ENCODE measurements around the gene PPARD.
A peak's percentile ranks its signal among the peaks of the same experiment; 100 is the strongest.
"Not testable (repeated sequence)": the region's sequence is repeated elsewhere in the genome, so short reads cannot be mapped to it uniquely, and the experiment has no call there.

PPARD gene

DNA sequence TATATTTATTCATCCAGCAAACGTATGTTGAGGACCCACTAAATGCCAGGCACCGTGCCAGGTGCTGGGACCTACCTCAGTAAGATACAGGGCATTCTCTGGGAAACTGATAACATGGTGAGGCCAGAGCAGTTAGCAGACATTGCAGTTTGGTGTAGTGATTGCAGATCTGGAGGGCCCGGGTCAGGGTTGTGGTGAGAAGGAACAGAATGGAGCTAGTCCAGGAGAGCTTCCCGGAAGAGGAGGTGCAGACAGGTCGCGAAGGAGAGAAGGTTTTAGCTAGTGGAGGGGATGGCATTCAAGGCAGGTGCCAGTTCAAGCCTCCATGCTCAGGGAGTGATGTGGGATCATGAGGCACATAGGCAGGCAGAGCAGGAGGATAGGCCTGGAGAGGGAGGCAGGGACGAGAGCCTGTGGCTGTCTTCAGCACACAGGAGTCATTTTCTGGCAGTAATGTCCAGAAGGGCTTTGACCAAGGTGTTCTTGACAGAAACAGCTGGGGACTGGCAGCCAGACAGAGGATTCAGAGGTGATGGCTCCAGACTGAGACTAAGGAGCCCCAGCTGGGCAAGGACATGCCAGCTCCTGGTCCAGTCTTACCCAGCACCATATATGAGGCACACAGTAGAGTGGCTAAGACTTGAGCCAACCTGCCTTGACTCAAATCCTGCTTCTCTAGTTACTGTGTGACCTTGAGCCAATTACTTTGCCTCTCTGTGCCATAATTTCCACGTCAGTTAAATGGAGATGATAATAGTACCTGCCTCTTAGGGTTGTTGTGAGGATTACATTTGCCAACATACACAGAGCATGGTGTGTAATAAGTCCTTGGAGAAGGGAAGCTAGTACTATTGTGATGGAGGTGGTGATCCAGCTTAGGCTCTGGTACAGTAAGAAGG is 61.4 kb downstream of the PPARD start:
- DNase-seq (ENCODE audit: low read depth, low spot score): no peak

DNA sequence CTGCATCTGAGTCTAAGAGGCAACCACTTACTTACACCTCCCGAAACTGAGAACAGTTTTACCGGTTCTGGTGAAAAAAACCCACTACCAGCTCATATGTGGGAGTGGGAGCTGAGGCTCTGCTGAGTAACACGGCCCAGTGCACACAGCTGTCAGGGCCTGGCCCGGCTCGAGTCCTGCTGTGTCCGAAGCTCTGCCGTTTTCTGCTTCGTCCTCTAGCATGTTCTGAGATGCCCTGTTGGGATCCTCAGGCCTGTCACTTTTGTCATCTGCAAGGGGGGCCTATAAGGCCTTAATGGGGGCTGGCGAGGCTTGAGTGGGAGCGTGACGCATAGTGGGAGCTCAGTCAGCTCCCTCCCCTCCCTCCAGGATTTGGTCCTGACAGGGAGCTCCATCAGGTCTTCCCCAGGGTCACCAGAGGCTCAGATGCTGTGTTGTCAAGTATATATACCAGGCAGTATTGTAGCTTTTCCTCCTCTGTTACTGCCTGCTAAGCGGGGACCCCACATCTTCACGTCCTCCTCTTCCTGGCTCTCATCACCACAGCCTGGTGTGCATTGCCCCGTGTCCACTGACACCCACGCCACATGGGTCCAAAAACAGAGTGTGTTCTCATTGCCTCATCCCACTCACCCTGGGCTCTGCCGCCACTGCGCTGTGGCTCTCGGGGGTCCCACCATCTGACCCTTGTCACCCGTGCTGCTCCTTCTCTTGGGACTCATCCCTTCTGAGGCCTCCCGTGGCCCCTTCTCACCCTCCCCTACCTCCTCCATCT is 64.5 kb downstream of the PPARD start:
- no peak for DNase-seq (ENCODE audit: low read depth, low spot score)

DNA sequence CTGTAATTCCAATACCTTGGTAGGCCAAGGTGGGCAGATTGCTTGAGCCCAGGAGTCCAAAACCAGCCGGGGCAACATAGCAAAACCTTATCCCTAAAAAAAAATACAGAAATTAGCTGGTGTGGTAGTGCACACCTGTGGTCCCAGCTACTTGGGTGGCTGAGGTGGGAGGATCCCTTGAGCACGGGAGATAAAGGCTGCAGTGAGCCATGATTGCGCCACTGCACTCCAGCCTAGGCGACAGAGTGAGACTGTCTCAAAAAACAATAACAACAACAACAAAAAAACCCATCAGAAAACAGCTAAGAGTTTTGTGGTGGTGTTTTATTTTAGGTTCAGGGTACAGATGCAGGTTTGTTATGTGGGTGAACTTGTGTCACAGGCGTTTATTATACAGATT is 66.9 kb downstream of the PPARD start:
- DNase-seq (ENCODE audit: low read depth, low spot score): no peak

DNA sequence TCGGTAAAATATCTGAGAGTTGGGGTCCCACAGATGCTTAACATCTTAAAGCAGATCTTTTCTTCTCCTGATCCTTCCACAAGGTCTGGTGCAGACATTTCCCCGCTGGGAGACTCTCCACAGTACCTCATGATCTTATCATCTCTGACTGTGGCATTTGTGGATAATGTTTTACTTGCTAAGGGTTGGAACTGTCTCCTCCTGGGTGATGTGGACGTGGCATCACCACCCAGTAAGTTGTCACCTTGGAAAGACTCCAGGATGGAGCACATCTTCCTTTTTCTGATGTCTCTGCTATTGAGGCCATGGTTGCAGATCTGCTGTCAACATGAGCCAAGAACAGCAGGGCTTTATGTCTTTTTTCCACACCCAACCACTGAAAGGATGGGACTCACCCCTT is 67.8 kb downstream of the PPARD start:
- no peak for DNase-seq (ENCODE audit: low read depth, low spot score)

DNA sequence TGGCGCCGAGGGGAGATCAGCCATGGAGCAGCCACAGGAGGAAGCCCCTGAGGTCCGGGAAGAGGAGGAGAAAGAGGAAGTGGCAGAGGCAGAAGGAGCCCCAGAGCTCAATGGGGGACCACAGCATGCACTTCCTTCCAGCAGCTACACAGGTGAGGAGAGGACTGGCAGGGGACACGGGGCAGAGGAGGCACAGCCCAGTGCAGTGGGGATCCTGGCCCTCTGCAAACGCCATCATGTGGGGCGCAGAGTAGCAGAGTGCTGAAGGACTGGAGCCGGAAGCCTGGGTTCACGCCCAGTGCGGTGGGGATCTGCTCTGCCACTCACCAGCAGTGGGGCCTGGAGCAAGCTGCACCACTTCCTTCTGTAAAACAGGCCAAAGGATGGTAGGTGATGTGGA is 68.7 kb downstream of the PPARD start:
- DNase-seq (ENCODE audit: low read depth, low spot score): no peak

DNA sequence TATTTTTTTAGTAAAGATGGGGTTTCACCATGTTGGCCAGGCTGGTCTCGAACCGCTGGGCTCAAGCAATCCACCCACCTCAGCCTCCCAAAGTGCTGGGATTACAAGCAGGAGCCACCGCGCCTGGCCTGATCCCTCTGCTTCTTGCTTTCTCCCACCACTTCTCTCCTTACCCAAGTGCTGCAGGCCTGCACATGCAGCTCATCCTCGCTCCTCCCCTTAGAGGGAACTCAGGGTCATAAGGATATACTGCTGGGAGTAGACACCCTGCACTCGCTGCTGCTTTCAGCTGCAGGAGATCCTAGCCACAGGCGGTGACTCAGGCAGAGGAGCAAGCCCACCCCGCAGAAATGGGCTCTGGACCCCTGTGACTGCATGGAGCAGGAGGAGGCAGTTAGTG is 69.7 kb downstream of the PPARD start:
- DNase-seq (ENCODE audit: low read depth, low spot score): no peak

DNA sequence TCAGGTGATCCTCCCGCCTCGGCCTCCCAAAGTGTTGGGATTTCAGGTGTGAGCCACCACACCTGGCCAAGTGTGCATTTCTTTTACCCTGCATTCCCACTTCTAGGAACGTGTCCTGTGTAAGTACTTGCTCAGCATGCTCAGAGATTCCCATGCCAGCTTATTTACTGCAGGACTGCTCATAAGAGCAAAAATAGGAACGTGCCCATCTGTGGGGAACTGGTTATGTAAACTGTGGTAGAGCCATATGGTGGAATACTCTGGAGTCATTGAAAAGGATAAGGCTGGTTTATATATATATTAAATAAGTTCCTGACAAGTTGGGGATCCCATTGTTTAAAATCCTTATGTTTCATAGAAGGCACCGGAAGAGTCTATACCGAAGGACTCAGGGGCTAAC is 71.6 kb downstream of the PPARD start:
- DNase-seq (ENCODE audit: low read depth, low spot score): no peak

DNA sequence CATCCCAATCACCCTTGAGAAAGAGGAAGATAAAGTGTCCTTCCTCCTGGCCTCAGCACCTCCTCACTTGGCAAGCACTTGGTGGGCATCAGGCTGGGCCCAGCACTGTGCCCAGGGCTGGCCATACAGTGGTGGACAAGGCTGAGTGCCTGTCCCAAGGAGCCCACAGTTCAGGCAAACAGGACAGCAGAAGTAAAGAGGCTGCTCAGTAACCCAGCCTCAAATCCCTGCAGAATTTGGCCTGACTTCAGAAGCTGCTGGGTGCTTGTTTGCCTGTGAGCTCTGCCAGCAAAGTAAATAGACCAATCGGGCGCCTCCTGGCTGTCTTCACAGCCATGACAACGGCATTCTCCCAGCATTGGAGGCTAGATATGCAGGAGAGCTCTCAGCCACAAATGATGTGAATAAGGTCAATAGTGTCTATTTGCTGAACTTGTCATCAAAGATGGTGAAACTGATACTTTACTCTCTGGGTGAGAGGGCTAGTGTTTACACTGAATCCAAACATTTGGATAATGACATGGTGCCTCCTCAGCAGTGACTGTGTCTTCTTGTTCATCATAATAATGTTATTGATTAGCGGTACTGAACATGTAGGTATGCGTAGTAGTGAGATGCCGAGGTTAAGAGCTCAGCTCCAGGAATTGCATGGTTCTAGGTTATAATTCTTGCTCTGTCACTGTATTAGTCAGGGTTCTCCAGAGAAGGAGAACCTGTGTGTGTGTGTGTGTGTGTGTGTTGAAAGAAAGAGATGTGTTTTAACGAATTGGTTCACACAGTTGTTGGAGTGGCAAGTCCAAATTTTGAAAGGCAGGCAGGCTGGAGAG is 72.9 kb downstream of the PPARD start:
- DNase-seq (ENCODE audit: low read depth, low spot score): peak; percentile 65

DNA sequence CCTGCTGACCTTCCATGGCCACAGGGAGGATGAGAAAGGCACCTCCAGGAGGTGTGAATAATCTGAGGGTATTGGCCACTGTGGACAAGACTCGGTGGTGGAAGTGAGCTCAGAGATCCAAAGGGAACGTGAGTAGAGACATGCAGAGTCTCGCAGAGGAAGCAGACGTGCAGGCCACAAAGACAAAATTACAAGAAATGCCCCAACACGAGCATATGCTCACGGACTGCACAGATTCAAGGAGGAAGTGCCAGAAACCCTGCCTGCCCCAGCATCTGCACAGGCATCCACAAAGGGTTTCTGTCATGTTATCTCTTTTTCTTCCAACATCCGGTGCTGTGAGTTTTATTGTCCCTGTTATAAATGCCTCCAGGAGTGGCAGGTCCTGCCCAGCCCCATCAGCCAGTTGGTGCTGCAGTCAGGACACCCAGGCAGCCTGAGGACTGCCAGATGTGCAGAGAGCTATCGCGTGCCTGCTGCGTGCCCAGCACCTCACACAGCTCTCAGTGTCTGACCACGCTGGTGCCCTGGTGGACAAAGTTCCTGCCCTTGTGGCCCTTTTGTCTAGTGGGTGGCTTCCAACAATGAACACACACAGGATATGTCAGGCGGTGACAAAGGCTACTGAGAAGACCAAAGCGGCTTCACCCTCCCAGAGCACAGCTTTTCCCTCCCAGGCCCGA is 75.8 kb downstream of the PPARD start:
- DNase-seq (ENCODE audit: low read depth, low spot score): no peak

DNA sequence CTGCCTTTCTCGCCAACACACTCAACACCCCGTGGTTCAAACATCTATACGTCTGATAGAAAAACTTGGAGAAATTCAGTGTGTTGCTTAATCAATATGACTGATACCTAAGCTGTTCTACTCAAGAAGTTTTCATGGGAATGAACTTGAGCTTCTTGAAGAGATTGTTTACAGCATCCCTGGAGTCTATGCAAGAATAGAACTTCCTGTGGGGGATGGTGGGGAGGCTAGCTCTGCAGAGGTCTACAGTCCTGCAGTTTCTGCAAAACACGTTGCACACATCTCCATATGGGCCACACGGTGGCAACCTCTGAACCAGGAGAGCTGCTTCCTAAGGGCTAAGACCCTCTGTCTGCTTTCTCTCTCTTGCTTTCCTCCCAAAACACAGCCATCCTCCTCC is 77.1 kb downstream of the PPARD start:
- peak; percentile 69 for DNase-seq (ENCODE audit: low read depth, low spot score)

DNA sequence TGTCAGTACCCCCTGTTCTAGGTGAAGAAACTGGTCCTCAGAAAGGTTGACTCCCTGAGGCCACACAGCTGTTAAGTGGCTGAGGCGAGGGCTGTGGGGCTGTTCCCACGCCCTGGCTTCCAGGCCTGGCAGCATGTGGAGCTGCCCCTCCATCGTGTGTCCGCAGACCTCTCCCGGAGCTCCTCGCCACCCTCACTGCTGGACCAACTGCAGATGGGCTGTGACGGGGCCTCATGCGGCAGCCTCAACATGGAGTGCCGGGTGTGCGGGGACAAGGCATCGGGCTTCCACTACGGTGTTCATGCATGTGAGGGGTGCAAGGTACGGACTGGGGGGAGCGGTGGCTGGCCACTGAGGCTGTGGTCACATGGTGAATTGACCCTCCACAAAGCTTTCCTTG is 77.6 kb downstream of the PPARD start:
- DNase-seq (ENCODE audit: low read depth, low spot score): no peak

DNA sequence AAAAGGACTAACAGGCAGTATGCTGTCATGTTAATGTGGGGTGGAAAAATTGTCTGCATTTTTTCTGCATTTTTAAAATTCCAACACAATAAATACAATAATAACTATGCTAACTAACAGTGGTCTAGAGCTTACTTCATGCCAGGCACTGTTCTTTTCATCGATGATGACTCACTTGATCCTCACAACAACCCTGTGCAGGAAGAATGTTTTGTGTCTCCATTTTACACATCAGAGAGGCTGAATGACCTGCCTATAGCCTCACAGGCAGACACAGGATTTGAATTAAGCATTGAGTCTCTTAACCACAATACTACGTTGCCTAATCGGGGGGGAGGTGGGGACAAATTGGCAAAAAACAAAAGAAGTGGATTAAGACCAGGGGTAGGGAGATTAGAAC is 82.9 kb downstream of the PPARD start:
- DNase-seq (ENCODE audit: low read depth, low spot score): no peak

DNA sequence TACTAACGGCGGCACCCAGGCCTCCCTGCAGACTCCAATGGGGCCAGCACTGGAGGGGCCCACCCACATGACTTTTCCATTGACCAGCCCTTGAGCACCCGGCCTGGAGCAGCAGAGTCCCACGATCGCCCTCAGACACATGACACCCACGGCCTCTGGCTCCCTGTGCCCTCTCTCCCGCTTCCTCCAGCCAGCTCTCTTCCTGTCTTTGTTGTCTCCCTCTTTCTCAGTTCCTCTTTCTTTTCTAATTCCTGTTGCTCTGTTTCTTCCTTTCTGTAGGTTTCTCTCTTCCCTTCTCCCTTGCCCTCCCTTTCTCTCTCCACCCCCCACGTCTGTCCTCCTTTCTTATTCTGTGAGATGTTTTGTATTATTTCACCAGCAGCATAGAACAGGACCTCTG is 83.7 kb downstream of the PPARD start:
- no peak for DNase-seq (ENCODE audit: low read depth, low spot score)

DNA sequence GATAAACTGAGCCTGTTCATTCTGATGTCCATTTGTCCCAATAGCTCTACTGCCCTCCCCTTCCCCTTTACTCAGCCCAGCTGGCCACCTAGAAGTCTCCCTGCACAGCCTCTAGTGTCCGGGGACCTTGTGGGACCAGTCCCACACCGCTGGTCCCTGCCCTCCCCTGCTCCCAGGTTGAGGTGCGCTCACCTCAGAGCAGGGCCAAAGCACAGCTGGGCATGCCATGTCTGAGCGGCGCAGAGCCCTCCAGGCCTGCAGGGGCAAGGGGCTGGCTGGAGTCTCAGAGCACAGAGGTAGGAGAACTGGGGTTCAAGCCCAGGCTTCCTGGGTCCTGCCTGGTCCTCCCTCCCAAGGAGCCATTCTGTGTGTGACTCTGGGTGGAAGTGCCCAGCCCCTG is 85.1 kb downstream of the PPARD start:
- DNase-seq (ENCODE audit: low read depth, low spot score): no peak

DNA sequence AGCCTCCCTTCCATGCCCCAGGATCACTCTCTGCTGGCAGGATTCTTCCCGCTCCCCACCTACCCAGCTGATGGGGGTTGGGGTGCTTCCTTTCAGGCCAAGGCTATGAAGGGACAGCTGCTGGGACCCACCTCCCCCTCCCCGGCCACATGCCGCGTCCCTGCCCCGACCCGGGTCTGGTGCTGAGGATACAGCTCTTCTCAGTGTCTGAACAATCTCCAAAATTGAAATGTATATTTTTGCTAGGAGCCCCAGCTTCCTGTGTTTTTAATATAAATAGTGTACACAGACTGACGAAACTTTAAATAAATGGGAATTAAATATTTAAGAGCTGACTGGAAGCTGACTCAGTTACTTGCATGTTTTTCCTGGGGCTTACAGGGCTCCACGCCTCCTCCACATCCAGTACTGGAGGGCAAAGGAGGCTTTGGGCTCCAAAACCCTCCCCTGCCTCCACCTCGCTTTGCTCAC is 85.5 kb downstream of the PPARD start:
- DNase-seq (ENCODE audit: low read depth, low spot score): peak; percentile 54

DNA sequence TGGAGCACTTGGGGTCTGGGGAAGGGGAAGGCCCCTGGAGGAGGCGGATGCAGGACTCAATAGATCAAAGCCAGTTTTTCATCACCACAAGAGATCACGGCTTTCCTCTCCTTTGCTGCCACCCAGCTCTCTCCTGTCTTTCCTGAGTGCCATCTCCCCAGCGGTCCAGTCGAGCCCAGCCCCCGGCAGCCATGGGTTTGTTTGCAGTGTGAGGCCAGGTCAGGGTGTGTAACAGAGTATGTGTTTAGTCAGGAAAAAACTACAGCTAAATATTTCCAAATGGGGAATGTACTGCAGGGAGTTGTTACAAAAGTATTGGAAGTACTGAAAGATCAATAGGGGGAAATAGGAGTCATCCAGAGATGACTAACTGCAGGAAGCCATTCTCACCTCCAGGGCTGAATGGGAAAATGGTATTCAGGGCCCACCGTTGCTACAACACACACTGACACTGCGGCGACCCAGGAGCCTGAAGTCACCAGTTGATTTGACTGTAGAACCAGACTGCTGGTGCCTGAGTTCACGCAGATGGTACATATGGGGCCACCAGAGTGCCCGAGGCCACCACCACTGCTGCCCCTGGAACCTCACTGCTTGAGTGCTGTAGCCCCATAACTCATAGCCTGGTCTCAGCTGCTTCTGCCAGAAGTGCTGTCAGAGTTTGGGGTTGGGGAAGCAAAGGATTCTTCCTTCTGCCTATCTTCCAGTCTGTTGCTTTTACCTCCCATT is 86.2 kb downstream of the PPARD start:
- DNase-seq (ENCODE audit: low read depth, low spot score): no peak

DNA sequence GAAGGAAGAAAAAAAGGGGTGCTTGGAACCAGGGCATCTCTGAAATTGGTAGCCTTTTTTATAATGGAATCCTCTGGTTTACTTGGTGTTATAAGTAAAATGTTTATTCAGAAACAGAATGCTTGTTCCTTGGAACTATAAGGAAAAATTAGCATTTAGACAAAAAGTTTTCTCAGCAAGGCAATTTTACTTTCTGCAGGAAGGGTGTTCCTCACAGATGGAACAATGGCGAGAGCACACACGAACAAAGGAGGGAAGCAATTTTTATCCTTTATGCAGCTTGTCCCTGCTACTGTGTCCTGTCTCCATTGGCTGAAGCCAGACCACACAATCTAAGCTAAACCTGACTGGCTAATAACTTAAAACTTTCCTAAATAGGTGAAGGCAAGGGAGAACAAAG is 87.1 kb downstream of the PPARD start:
- no peak for DNase-seq (ENCODE audit: low read depth, low spot score)

DNA sequence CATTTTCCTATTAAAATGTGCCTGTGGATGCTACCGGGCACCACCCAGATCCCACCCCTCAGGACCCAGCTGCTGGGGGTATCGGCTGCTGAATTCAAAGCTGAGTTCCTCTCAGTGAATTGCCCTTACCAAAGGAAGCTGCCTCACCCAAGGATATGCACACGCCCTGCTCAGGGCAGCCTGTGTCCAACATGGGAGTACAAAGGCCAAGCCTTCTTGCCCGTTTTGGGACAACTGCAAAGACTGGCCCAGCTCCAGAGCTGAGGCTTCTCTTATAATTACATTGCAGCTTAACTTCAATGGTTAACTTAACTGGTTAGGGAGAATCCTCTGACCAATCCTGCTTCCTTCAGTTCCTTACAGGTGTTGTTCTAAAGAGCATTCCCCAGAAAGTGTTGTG is 89.9 kb downstream of the PPARD start:
- no peak for DNase-seq (ENCODE audit: low read depth, low spot score)

DNA sequence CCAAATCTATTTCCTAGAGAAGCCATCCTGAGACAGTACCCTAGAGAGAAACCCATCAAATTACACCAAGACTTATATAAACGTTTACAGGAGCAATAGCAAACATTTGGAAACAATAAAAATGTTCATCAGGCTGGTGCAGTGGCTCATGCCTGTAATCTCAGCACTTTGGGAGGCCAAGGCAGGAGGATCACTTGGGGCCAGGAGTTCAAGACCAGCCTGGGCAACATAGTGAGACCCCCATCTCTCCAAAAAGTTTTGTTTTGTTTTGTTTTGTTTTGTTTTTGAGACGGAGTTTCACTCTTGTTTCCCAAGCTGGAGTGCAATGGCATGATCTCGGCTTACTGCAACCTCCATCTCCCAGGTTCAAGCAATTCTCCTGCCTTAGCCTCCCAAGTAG is 90.3 kb downstream of the PPARD start:
- not testable (repeated sequence) for DNase-seq (ENCODE audit: low read depth, low spot score)

DNA sequence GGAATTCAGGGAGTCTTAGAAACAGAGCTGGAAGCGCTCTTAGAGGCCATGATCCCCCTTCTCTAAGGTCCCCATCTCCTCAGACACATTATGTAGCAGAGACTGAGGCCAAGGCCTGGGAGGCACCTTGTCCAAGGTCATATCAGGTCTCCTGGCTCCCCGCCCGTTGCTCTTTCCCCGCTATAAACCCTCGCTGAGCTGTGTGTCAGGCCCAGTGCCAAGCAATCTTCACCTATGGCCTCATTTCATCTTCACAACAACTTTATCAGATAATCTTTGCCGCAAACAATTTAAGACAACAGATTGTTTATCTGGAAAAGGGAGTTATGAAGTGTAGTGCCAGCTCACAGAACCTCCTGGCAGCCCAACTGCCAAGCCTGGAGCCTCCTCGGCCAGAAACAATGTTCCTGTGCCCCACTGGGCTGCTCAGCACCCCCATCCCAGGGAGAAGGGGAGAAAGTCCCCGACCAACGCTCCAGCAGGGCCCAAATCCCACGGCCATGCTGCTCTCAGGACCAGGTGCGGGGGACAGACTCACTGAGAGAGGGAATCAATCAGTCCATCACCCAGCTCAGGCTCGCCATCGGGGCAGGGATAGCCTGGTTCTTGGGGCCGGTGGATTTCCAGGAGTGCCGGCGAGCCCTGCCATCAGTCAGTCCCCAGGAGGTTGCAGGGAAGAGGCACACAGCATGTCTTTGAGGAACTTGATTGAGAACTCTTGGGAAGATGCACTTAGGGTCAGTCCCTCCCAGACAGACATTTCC is 92.9 kb downstream of the PPARD start:
- no peak for DNase-seq (ENCODE audit: low read depth, low spot score)
